ENCODE results near the gene TBXA2R.

TBXA2R gene

GRCh38 chr19:3646336-3647092 is 39.8 kb upstream of the TBXA2R start:
- Histone ChIP-seq H3K27me3 (ENCODE audit: control insufficient read depth, insufficient read depth, low read length) (no peaks in the 10 kb centered on the region), H3K4me3 (ENCODE audit: low read depth, low read length) (no peak overlapping the region), H3K36me3 (ENCODE audit: control insufficient read depth, insufficient read depth, low read length) (peaks cover 38% of the 10 kb centered on the region), H3K9ac (ENCODE audit: low read length) (no peak overlapping the region), H3K27ac (ENCODE audit: low read depth, low read length) (no peak overlapping the region), H3K9me3 (ENCODE audit: control insufficient read depth, insufficient read depth, low read depth, low read length) (no peaks in the 10 kb centered on the region), H3K4me1 (ENCODE audit: control insufficient read depth, insufficient read depth, low read length) (no peaks in the 10 kb centered on the region)

DNA sequence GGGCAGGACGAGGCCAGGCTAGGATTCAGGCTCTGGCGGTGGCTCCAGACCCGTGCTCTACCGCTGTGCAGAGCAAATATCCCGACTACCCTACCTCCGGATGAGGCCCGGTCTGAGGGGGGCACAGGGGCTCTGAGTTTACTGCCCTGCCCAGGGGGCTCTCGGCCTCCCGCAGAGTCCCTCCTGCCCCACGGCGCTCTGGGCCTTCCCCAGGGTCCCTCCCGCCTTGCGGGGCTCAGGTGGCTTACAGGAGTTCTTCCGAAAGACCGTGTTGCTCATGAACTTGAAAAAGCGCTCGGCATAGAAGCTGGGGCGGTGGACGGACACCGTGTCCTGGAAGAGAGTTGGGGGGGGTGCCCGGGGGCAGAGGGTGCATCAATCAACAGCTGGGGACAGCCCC is 39.1 kb upstream of the TBXA2R start:
- Histone ChIP-seq H3K27ac (ENCODE audit: low read depth, low read length) (no peak overlapping the region), H3K27me3 (ENCODE audit: control insufficient read depth, insufficient read depth, low read length) (no peaks in the 10 kb centered on the region), H3K4me3 (ENCODE audit: low read depth, low read length) (no peak overlapping the region), H3K36me3 (ENCODE audit: control insufficient read depth, insufficient read depth, low read length) (peaks cover 39% of the 10 kb centered on the region), H3K9ac (ENCODE audit: low read length) (no peak overlapping the region), H3K9me3 (ENCODE audit: control insufficient read depth, insufficient read depth, low read depth, low read length) (no peaks in the 10 kb centered on the region), H3K4me1 (ENCODE audit: control insufficient read depth, insufficient read depth, low read length) (no peaks in the 10 kb centered on the region)

GRCh38 chr19:3645067-3645396 is 38.4 kb upstream of the TBXA2R start:
- Histone ChIP-seq H3K9me3 (ENCODE audit: control insufficient read depth, insufficient read depth, low read depth, low read length) (no peaks in the 10 kb centered on the region), H3K9ac (ENCODE audit: low read length) (no peak overlapping the region), H3K27me3 (ENCODE audit: control insufficient read depth, insufficient read depth, low read length) (no peaks in the 10 kb centered on the region), H3K27ac (ENCODE audit: low read depth, low read length) (no peak overlapping the region), H3K4me3 (ENCODE audit: low read depth, low read length) (no peak overlapping the region), H3K4me1 (ENCODE audit: control insufficient read depth, insufficient read depth, low read length) (no peaks in the 10 kb centered on the region), H3K36me3 (ENCODE audit: control insufficient read depth, insufficient read depth, low read length) (peaks cover 37% of the 10 kb centered on the region)

DNA sequence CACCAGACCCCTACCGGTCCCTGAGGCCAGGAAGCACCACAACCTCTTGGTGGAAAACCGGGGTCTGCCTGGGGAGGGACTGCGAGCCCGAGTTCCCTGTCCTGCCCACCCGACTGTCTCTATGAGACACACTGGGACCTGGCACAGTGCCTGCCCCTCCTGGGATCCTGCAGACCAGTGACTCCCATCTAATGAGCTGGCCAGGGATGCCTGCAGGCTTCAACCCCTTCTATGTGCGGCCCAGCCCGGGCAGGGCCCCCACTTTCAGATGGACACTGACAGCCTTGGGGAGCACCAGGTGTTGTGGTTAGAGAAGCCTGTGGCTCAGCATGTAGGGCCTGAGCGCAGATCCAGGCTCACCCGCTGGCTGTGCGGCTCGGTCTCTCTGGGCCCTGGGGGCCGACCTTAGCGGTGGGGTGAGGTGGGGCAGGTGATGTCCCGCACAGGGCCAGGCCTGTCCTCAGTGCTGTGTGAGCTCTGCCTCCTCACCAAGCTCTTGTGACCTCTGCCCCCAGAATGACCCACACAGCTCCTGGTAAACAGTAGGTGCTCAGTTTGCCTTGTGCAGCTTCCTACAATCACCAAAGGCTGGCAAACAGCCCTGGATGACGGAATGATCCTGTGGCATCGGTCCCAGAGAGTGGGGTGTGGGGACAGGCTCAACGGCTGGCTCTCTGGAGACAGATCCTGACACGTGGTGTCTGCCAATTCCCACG is 37.8 kb upstream of the TBXA2R start:
- Histone ChIP-seq H3K9me3 (ENCODE audit: control insufficient read depth, insufficient read depth, low read depth, low read length) (no peaks in the 10 kb centered on the region), H3K36me3 (ENCODE audit: control insufficient read depth, insufficient read depth, low read length) (peaks cover 40% of the 10 kb centered on the region), H3K4me1 (ENCODE audit: control insufficient read depth, insufficient read depth, low read length) (no peaks in the 10 kb centered on the region), H3K4me3 (ENCODE audit: low read depth, low read length) (no peak overlapping the region), H3K27me3 (ENCODE audit: control insufficient read depth, insufficient read depth, low read length) (no peaks in the 10 kb centered on the region), H3K9ac (ENCODE audit: low read length) (no peak overlapping the region), H3K27ac (ENCODE audit: low read depth, low read length) (no peak overlapping the region)

DNA sequence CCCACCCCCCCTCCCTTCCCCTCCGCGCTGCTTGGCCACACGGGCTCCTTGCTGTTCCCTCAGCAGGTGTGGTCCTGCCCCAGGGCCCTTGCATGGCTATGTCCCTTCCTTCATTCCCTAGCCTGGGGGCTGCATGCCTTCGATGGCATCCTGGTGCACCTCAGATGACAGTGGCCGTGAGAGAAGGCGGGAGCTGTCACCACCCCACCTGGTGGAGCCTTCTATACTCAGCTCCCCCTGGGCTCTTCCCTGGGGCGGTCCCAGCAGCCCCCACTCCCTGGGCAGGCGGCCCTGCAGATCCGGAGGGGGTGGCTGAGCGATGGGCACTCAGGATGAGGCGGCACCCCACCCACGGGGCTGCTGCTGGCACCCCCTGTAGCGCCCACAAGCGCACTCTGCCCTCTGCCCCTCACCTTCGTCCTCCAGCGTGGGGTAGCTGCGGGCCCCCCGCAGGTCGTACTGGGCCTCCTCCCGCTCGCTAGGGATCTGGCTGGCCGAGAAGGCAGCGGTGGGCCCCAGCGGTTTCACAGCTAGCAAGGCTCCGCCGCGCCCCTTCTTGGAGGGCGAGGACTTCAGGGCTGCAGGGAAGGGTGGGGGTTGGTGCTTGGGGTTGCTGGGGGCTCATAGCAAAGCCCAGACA is 37.1 kb upstream of the TBXA2R start:
- no peak overlapping the region for H3K27ac ChIP-seq (ENCODE audit: low read depth, low read length)
- no peaks in the 10 kb centered on the region for H3K9me3 ChIP-seq (ENCODE audit: control insufficient read depth, insufficient read depth, low read depth, low read length)
- peaks cover 46% of the 10 kb centered on the region for H3K36me3 ChIP-seq (ENCODE audit: control insufficient read depth, insufficient read depth, low read length)
- no peak overlapping the region for H3K9ac ChIP-seq (ENCODE audit: low read length)
- no peaks in the 10 kb centered on the region for H3K27me3 ChIP-seq (ENCODE audit: control insufficient read depth, insufficient read depth, low read length)
- H3K4me3 ChIP-seq (ENCODE audit: low read depth, low read length): no peak overlapping the region
- H3K4me1 ChIP-seq (ENCODE audit: control insufficient read depth, insufficient read depth, low read length): no peaks in the 10 kb centered on the region

GRCh38 chr19:3642987-3643673 is 36.5 kb upstream of the TBXA2R start:
- H3K9me3 ChIP-seq (ENCODE audit: control insufficient read depth, insufficient read depth, low read depth, low read length): no peaks in the 10 kb centered on the region
- H3K4me3 ChIP-seq (ENCODE audit: low read depth, low read length): peak overlapping the region; percentile 50
- H3K27me3 ChIP-seq (ENCODE audit: control insufficient read depth, insufficient read depth, low read length): no peaks in the 10 kb centered on the region
- no peak overlapping the region for H3K9ac ChIP-seq (ENCODE audit: low read length)
- H3K27ac ChIP-seq (ENCODE audit: low read depth, low read length): no peak overlapping the region
- H3K4me1 ChIP-seq (ENCODE audit: control insufficient read depth, insufficient read depth, low read length): no peaks in the 10 kb centered on the region
- peaks cover 49% of the 10 kb centered on the region for H3K36me3 ChIP-seq (ENCODE audit: control insufficient read depth, insufficient read depth, low read length)

DNA sequence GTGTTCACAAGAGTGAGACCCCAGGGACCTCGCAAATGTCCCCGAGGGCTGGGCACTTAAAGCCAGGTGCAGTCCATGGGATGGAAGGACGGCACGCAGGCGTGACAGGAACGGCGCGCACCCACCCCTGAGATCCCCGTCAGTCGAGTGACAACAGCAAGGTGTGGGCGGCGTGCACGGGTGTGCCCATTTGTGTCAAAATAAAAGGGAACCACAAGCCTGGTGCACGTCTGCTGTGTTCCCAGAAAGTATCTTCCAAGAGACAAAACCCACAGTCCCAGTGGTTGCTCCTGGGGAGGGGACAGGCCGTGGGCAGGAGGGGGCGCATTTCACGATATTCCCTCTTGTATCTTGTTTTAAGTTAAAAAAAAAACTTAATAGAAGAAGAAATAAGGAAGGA is 35.6 kb upstream of the TBXA2R start:
- no peaks in the 10 kb centered on the region for H3K4me1 ChIP-seq (ENCODE audit: control insufficient read depth, insufficient read depth, low read length)
- H3K36me3 ChIP-seq (ENCODE audit: control insufficient read depth, insufficient read depth, low read length): peaks cover 56% of the 10 kb centered on the region
- no peak overlapping the region for H3K4me3 ChIP-seq (ENCODE audit: low read depth, low read length)
- H3K27me3 ChIP-seq (ENCODE audit: control insufficient read depth, insufficient read depth, low read length): no peaks in the 10 kb centered on the region
- H3K27ac ChIP-seq (ENCODE audit: low read depth, low read length): no peak overlapping the region
- H3K9ac ChIP-seq (ENCODE audit: low read length): no peak overlapping the region
- H3K9me3 ChIP-seq (ENCODE audit: control insufficient read depth, insufficient read depth, low read depth, low read length): no peaks in the 10 kb centered on the region

DNA sequence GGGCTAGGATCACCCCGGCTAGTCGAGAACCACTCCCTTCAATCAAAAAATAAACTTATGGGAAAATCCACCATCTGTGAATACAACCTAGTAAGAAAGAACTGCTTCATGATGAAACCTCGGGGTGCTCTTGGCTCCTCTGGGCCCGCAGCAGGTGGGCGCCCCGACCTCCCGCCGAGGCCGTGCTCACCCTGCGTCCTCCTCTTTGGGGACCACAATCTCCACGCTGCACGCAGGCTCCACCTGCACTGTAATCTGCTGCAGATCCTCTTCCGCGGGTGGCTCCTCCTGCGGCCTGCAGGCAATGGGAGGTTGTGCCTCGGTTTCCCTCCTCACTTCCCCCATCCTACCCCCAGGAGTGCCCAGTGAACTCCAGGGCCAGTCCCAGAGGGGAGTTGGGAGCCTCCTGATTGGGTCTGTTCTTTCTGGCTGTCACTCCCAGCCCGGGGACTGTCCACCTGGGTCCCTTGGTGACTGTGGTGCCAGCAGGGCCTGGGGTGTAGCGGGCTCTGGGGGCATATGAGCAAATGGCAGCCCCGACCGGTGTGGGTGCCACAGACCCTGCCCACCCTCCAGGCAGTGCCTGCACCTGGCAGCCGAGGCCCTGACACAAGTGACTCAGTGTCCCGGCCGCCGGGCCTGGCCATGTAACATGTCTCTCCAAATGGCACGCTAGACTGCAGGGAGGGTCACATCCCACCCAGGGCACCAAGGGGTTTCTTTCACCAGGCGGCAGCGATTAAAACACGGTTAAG is 35.0 kb upstream of the TBXA2R start:
- H3K27me3 ChIP-seq (ENCODE audit: control insufficient read depth, insufficient read depth, low read length): no peaks in the 10 kb centered on the region
- no peak overlapping the region for H3K27ac ChIP-seq (ENCODE audit: low read depth, low read length)
- H3K36me3 ChIP-seq (ENCODE audit: control insufficient read depth, insufficient read depth, low read length): peaks cover 61% of the 10 kb centered on the region
- no peak overlapping the region for H3K9ac ChIP-seq (ENCODE audit: low read length)
- H3K4me3 ChIP-seq (ENCODE audit: low read depth, low read length): no peak overlapping the region
- no peaks in the 10 kb centered on the region for H3K9me3 ChIP-seq (ENCODE audit: control insufficient read depth, insufficient read depth, low read depth, low read length)
- no peaks in the 10 kb centered on the region for H3K4me1 ChIP-seq (ENCODE audit: control insufficient read depth, insufficient read depth, low read length)

GRCh38 chr19:3639479-3639878 is 32.8 kb upstream of the TBXA2R start:
- Histone ChIP-seq H3K9ac (ENCODE audit: low read length) (no peak overlapping the region), H3K27ac (ENCODE audit: low read depth, low read length) (no peak overlapping the region), H3K4me3 (ENCODE audit: low read depth, low read length) (no peak overlapping the region), H3K27me3 (ENCODE audit: control insufficient read depth, insufficient read depth, low read length) (no peaks in the 10 kb centered on the region), H3K36me3 (ENCODE audit: control insufficient read depth, insufficient read depth, low read length) (peaks cover 51% of the 10 kb centered on the region), H3K4me1 (ENCODE audit: control insufficient read depth, insufficient read depth, low read length) (no peaks in the 10 kb centered on the region), H3K9me3 (ENCODE audit: control insufficient read depth, insufficient read depth, low read depth, low read length) (no peaks in the 10 kb centered on the region)

DNA sequence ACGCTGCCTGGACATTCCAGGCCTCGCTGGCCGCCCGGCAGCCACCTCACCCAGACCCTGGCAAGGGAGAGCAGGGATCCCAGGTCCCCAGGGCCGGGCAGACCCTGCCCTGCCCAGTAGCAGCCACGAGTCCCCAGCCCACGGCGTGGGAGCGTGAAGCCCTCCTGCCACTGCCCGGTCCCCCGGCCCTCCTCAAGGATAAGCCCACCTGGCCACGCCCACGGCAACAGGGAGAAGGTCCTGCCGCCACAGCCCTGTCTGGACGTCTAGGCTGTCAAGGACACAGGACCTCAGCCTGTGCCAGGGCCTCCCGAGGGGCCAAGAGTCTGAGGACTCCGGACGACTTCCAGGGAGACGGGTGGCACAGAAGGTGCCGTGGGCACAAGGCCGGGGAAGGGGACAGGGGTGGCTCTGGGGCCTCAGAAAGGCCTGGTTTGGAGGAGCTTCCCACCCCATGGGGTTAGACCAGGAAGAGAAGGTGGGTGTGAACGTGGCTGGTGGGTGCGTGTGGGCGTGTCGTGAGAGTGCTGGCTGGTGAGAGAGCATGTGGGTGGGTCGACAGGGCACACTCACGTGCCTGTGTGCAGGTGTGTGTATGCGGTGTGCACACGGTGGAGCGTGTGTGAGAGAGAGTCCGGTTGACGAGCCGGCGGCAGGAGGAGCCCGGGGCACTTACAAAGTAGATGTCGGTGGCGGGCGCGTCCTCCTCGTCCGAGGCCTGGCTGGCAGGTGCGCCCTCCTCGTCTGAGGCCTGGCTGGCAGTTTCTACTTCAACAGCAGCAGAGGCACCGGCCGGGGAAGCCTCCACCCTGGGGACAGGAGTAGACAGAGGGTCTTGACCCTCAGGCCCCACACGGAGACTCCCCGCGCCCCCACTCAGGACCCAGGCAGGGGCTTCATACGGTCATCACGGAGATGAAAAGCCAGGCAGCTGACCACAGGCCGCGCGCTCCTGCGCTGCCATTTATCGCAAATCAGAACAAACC is 31.8 kb upstream of the TBXA2R start:
- Histone ChIP-seq H3K9ac (ENCODE audit: low read length) (no peak overlapping the region), H3K9me3 (ENCODE audit: control insufficient read depth, insufficient read depth, low read depth, low read length) (no peaks in the 10 kb centered on the region), H3K36me3 (ENCODE audit: control insufficient read depth, insufficient read depth, low read length) (peaks cover 50% of the 10 kb centered on the region), H3K27me3 (ENCODE audit: control insufficient read depth, insufficient read depth, low read length) (no peaks in the 10 kb centered on the region), H3K4me3 (ENCODE audit: low read depth, low read length) (no peak overlapping the region), H3K27ac (ENCODE audit: low read depth, low read length) (no peak overlapping the region), H3K4me1 (ENCODE audit: control insufficient read depth, insufficient read depth, low read length) (no peaks in the 10 kb centered on the region)

Measured in HUES6 (cell line).